ENCODE measurements around the gene PLEKHM3. TPM values are rescaled to one million over a fixed set of nuclear protein-coding genes. Genes with fewer than 3 reads are reported as not detected.

Gene PLEKHM3
- total and polyA plus RNA-seq, 2 donors (not counting 3 experiments of a cell fraction or from before 2014, with no cell fraction given), result 3.1 to 9.1 TPM

DNA sequence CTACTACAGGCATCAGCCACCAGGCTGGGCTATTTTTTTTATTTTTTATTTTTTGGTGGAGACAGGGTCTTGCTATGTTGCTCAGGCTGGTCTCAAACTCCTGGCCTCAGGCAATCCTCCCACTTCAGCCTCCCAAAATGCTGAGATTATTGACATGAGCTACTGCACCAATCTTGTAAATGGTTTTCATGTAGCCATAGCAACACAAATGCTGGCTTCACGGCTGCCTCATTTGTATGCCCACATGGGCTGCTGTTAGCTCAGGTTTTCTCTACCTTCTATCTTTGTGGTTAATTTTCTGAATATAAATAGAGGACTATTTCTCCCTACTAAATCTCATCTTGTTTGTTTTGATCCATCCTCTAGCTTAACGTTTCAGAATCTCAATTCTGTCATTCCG lies 58.2 kb downstream of the PLEKHM3 start:
- DNase-seq (ENCODE audit: low read depth, low spot score) (no peak), FAIRE-seq (no peak)
- no peak overlapping the region for H2AFZ ChIP-seq (ENCODE audit: low read depth, low read length)
- H4K20me1 ChIP-seq (replicated peaks; ENCODE audit: control insufficient read depth, extremely low read depth, insufficient read depth, low read length), result no peaks in the 10 kb centered on the region
- no peaks in the 10 kb centered on the region for H3K27me3 ChIP-seq (ENCODE audit: control insufficient read depth in 2 of 2, insufficient read depth in 2 of 2, low read length in 2 of 2)
- dilution Hi-C loops (cut with MboI; ENCODE audit: extremely low pct_ligation_motif_present, low sequenced_read_pairs) (no loop called here), intact Hi-C loops (cut with micrococcal nuclease) (no loop called here)
- H3K9ac ChIP-seq (replicated peaks; ENCODE audit: extremely low read depth, insufficient read depth, low read length), result no peak overlapping the region
- no peaks in the 10 kb centered on the region for H3K9me3 ChIP-seq (replicated peaks; ENCODE audit: control insufficient read depth, insufficient read depth, low read length)
- no TSS peak for BruUV-seq (replicated peaks)
- H3K4me1 ChIP-seq (ENCODE audit: control insufficient read depth, extremely low read depth, insufficient read depth, low read length), result no peaks in the 10 kb centered on the region
- H3K4me2 ChIP-seq (ENCODE audit: insufficient read depth, low read length), result no peak overlapping the region
- TF ChIP-seq GATA2 (IDR thresholded peaks at IDR 0.05; ENCODE audit: insufficient read depth, insufficient read length, low read depth, low read length) (no peak), POLR2AphosphoS5 (IDR thresholded peaks at IDR 0.05; ENCODE audit: insufficient read depth, low read depth, low read length) (no peak), POLR2A (IDR thresholded peaks at IDR 0.05; ENCODE audit: low read depth, low read length) (no peak), MYC (IDR thresholded peaks at IDR 0.05; ENCODE audit: low read depth, low read length) (no peak), JUN (IDR thresholded peaks at IDR 0.05; ENCODE audit: borderline replicate concordance, insufficient read depth, insufficient read length, low read depth) (no peak), EZH2 (IDR thresholded peaks at IDR 0.05; ENCODE audit: borderline replicate concordance, low read depth, low read length, severe bottlenecking) (no peak), FOS (IDR thresholded peaks at IDR 0.05; ENCODE audit: borderline replicate concordance, insufficient read depth, low read length) (no peak)
- TF ChIP-seq, protein P1, sequence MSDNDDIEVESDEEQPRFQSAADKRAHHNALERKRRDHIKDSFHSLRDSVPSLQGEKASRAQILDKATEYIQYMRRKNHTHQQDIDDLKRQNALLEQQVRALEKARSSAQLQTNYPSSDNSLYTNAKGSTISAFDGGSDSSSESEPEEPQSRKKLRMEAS (IDR thresholded peaks at IDR 0.05; ENCODE audit: insufficient read depth, insufficient read length), result no peak
- TF ChIP-seq, protein P2, sequence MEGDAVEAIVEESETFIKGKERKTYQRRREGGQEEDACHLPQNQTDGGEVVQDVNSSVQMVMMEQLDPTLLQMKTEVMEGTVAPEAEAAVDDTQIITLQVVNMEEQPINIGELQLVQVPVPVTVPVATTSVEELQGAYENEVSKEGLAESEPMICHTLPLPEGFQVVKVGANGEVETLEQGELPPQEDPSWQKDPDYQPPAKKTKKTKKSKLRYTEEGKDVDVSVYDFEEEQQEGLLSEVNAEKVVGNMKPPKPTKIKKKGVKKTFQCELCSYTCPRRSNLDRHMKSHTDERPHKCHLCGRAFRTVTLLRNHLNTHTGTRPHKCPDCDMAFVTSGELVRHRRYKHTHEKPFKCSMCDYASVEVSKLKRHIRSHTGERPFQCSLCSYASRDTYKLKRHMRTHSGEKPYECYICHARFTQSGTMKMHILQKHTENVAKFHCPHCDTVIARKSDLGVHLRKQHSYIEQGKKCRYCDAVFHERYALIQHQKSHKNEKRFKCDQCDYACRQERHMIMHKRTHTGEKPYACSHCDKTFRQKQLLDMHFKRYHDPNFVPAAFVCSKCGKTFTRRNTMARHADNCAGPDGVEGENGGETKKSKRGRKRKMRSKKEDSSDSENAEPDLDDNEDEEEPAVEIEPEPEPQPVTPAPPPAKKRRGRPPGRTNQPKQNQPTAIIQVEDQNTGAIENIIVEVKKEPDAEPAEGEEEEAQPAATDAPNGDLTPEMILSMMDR (IDR thresholded peaks at IDR 0.05; ENCODE audit: extremely low read depth in 1 of 2, insufficient read depth in 1 of 2, low read depth in 1 of 2, low read length in 2 of 2), result no peak
- H3K4me3 ChIP-seq (replicated peaks in 1 of 3; ENCODE audit: insufficient read depth in 1 of 3, low read depth in 1 of 3, low read length in 3 of 3), result no peak overlapping the region
- CTCF ChIA-PET, result interaction anchor here (1.0 to 2.6 kb wide), 4 partner anchors 9 to 221 kb away, joined by 3 to 10 read pairs (median 3); no protein-coding TSS in a partner anchor
- H3K36me3 ChIP-seq (ENCODE audit: control insufficient read depth in 2 of 2, extremely low read depth in 1 of 2, insufficient read depth in 2 of 2, low read length in 2 of 2), result no peaks in the 10 kb centered on the region
- no peaks in the 10 kb centered on the region for H3K79me2 ChIP-seq (ENCODE audit: control insufficient read depth, insufficient read depth, low read length)
- no peaks in the 10 kb centered on the region for H3K9me1 ChIP-seq (replicated peaks; ENCODE audit: control insufficient read depth, extremely low read depth, insufficient read depth, low read length)
- no peak overlapping the region for H3K27ac ChIP-seq (ENCODE audit: insufficient read depth, low read depth, low read length)
- POLR2A ChIA-PET, result no interaction called here
